OCI-LY3 (cell line): ENCODE results near the gene STYXL1.

Experiments
- CTCF ChIP-seq: fragments of 200-600, 300-600 bp; sonication (generic); IDR thresholded peaks from 2 replicates; pipeline ENCODE4 v1.5.1; 2014; ENCODE audit warnings: antibody characterized with exemption, low read length, low read depth
- EZH2phosphoT487 ChIP-seq: fragments of 200-600 bp; shearing (Covaris generic); IDR thresholded peaks from 2 replicates; pipeline ENCODE4 v1.6.1; 2018; ENCODE audit warnings: antibody characterized with exemption, mixed run types, low read depth

- TF ChIP-seq CTCF (no peak), EZH2phosphoT487 (no peak)
Measured at GRCh38 chr7:75971309-75971960, 76.4 kb downstream of the STYXL1 start.
